Right lobe of liver (tissue), 6 donors: ENCODE data around the gene ADH4. TPM values are rescaled to one million over a fixed set of nuclear protein-coding genes. Genes with fewer than 3 reads are reported as not detected.
A peak's percentile ranks its signal among the peaks of the same experiment; 100 is the strongest.

ENCODE experiments used
- ATAC-seq, 4 donors: fragments of 200-7000 bp; cut with Tn5 transposase; one replicate each; pipeline ENCODE4 v1.9.1; 2020; ENCODE audit warnings: mild to moderate bottlenecking in 4 of 4, moderate library complexity in 4 of 4
- DNase-seq, 3 donors: peaks; one replicate each; pipeline ENCODE4 v3.0.0-alpha.2; 2020
- H3K27ac ChIP-seq, 3 donors: fragments of 200-600 bp; one replicate each; pipeline ENCODE4 v1.8.0; 2022
- H3K27me3 ChIP-seq, 2 donors: fragments of 200-600 bp; one replicate each; pipeline ENCODE4 v1.8.0; 2022
- H3K36me3 ChIP-seq, 4 donors: fragments of 200-600 bp; sonication (generic) in 1 of 4; one replicate each; pipeline versions ENCODE4 v1.5.1 to v1.8.0; 2017 to 2022; ENCODE audit warnings: control low read depth in 1 of 4
- H3K4me1 ChIP-seq, 4 donors: fragments of 200-600 bp; sonication (generic) in 1 of 4; one replicate each; pipeline versions ENCODE4 v1.5.1 to v1.8.0; 2017 to 2022; ENCODE audit warnings: control low read depth in 1 of 4
- H3K4me3 ChIP-seq, 3 donors: fragments of 200-600 bp; one replicate each; pipeline ENCODE4 v1.8.0; 2022
- H3K9me3 ChIP-seq, 4 donors: fragments of 200-600 bp; sonication (generic) in 1 of 4; one replicate each; pipeline versions ENCODE4 v1.5.1 to v1.8.0; 2017 to 2022; ENCODE audit warnings: control low read depth in 1 of 4
- CTCF ChIP-seq, 4 donors: fragments of 200-600 bp in 3 of 4; fragments of 450-650 bp in 1 of 4; IDR thresholded peaks; one replicate each; pipeline versions ENCODE4 v1.5.1 to v1.8.0; 2016 to 2022; ENCODE audit warnings: antibody characterized with exemption in 4 of 4, mild to moderate bottlenecking in 2 of 4
- POLR2A ChIP-seq: fragments of 450-650 bp; IDR thresholded peaks from one replicate; pipeline ENCODE4 v1.6.1; 2017; ENCODE audit warnings: antibody characterized with exemption, mild to moderate bottlenecking
- WGBS: methylation state at CpG from one replicate; pipeline ENCODE4 v1.1.6; 2018; ENCODE audit warnings: low coverage, low lambda C conversion rate; ENCODE audit not compliant: insufficient coverage; ENCODE audit errors: missing lambda C conversion rate; 5-methylcytosine and 5-hydroxymethylcytosine counted together
- intact Hi-C, 2 donors: fragments of 100-400 bp; cut with DNase I; formaldehyde crosslinking; loops; one replicate each; pipeline versions ENCODE4 v1.11.2 to v1.14.1; 2022
- total RNA-seq, 6 experiments: library from RNA; depleted of rRNA in 2 of 6; stranded (reverse); fragments of >200 nt in 2 of 6; fragmentation: NEBNext Ultra II Directional in 3 of 6; extraction: Animal tissue kit (Norgen Biotek cat#: 25700) in 3 of 6; gene quantifications; one replicate each; pipeline versions ENCODE4 v1.1.0 to v1.2.4, GENCODE V29; 2016 to 2023
- donor health status: DM: no; HTN: yes; CAD: no.
- donor health status: DM: no; HTN: no; CAD: no.
- donor health status: DM: no; HTN: no; CAD: no.
- donor health status: DM: no; HTN: yes; CAD: no.
- donor health status: DM: no; HTN: yes; CAD: no.

Gene ADH4
- total RNA-seq, 6 experiments from 2014 or later = 133 to 957 (median 467) TPM

DNA sequence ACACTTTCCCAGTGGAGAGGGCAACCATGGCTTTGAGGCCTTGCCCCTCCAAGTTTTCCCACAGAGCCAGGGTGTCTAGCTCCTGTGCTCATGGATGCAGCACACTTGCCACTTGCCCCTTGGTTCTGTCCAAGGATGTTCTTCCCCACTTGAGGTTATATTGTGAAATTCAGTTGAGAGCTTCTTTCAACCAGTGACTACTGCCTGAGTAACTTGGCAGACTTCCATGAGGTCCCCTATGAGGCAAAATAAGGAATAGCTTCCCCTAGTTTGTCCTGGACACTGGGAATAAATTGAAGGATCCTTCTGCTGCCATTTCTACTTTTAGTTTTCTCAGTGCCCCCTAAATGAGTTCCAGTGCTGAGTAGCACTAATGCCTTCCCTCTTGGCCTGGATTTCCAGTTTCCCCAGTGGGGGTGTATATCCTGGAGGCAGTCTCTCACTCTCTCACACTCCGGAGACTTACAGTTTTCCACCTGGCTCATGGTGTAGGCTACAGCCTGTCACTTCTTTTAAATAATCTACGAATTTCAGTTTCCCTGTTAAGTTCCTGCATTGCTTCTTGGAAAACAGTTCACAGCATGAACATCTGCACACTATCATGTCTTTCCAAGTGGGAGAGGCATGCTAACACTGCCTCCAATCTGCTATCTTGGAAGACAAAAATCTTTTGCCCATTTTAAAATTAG is 36.4 kb upstream of the ADH4 start:
- H3K9me3 ChIP-seq = no peaks in the 10 kb centered on the region
- TF ChIP-seq CTCF (IDR thresholded peaks at IDR 0.05) (no peak), POLR2A (no peak)
- H3K27me3 ChIP-seq = no peaks in the 10 kb centered on the region
- H3K27ac ChIP-seq = no peak overlapping the region
- no peak overlapping the region for H3K4me3 ChIP-seq
- DNase-seq = no peak
- peak in 1 of 4 donors; percentile 7 for ATAC-seq
- no peaks in the 10 kb centered on the region for H3K36me3 ChIP-seq
- H3K4me1 ChIP-seq = no peaks in the 10 kb centered on the region
- WGBS = 85% methylated on average over 2 of the region's 2 CpGs
- intact Hi-C loops = no loop called here

- Histone ChIP-seq H3K4me1 (no peaks in the 10 kb centered on the region), H3K27me3 (no peaks in the 10 kb centered on the region), H3K9me3 (no peaks in the 10 kb centered on the region), H3K4me3 (no peak overlapping the region), H3K27ac (no peak overlapping the region), H3K36me3 (no peaks in the 10 kb centered on the region)
- peak in 2 of 3 donors; percentile 35 to 48 for DNase-seq
- WGBS = no CpG with 5 or more reads among the region's 1 CpG
- no peak for TF ChIP-seq CTCF (IDR thresholded peaks at IDR 0.05)
- TF ChIP-seq POLR2A = no peak
- intact Hi-C loops = no loop called here
- peak; percentile 42 to 75 (median 58) for ATAC-seq
Measured at GRCh38 chr4:99179626-99180025, 35.5 kb upstream of the ADH4 start.

- intact Hi-C loops = no loop called here
- Histone ChIP-seq H3K9me3 (no peaks in the 10 kb centered on the region), H3K27ac (no peak overlapping the region), H3K36me3 (no peaks in the 10 kb centered on the region), H3K27me3 (no peaks in the 10 kb centered on the region), H3K4me3 (no peak overlapping the region), H3K4me1 (no peaks in the 10 kb centered on the region)
- no peak for DNase-seq
- no peak for TF ChIP-seq POLR2A
- no peak for TF ChIP-seq CTCF (IDR thresholded peaks at IDR 0.05)
- WGBS = 40% methylated on average over 1 of the region's 2 CpGs
- no peak for ATAC-seq
Measured at GRCh38 chr4:99179178-99179577, 35.1 kb upstream of the ADH4 start.

GRCh38 chr4:99166544-99166943 is 22.4 kb upstream of the ADH4 start:
- H3K4me3 ChIP-seq = no peak overlapping the region
- 6% methylated on average over 2 of the region's 2 CpGs for WGBS
- ATAC-seq (peak; percentile 86 to 94 (median 88)), DNase-seq (peak in 1 of 3 donors; percentile 51)
- H3K4me1 ChIP-seq = peaks cover 0 to 40% (median 12%) of the 10 kb centered on the region in 4 donors
- peak overlapping the region; percentile 9 to 77 (median 73) for H3K27ac ChIP-seq
- H3K27me3 ChIP-seq = no peaks in the 10 kb centered on the region
- no peak for TF ChIP-seq CTCF (IDR thresholded peaks at IDR 0.05)
- intact Hi-C loops = no loop called here
- H3K9me3 ChIP-seq = no peaks in the 10 kb centered on the region
- H3K36me3 ChIP-seq = no peaks in the 10 kb centered on the region
